Measurements from ENCODE around the gene TRIM45.
A peak's percentile ranks its signal among the peaks of the same experiment; 100 is the strongest.
"Not testable (repeated sequence)": the region's sequence is repeated elsewhere in the genome, so short reads cannot be mapped to it uniquely, and the experiment has no call there.

The TRIM45 gene

GRCh38 chr1:117121589-117122329 lies at the start of gene TRIM45:
TSS of gene TRIM45 (minus strand) at chr1:117121749. CDS start at chr1:117121201, 548 bp downstream.
- DNase-seq (ENCODE audit: low read depth in 2 of 2): peak; percentile 60 to 82

DNA sequence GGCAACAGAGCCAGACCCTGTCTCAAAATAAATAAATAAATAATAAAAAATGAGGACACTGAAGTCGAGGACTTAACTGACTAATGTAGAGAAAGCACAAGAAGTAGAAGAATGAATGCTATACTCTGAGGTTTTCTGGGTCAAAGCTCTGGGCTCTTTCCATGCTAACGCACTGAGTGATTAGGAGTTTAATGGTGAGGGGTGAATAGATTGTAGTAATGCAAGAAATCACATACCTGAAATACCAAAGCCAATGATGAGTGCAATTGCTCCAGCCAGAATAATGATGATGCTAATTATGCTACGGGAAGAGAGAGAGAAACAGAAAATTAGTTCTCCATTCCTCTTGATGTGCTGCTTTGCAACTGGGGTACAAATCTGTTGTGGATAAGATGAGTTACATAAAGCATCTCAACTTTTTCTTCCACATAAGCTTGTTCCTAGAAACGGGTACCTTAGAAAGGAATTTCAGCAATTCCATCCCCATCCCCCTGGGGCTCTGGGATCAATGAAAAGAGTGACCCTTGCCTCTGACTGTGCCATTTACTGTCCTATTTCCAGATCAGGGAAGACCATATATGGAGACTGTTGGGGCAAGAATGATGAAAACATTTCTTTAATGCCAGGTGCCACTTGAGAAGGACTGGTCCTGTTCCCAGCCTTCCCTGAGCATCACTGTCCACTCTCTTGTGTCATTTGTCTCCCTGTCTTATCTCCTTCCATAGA lies 48.5 kb upstream of the TRIM45 start:
- no peak for DNase-seq (ENCODE audit: low read depth in 2 of 2)

DNA sequence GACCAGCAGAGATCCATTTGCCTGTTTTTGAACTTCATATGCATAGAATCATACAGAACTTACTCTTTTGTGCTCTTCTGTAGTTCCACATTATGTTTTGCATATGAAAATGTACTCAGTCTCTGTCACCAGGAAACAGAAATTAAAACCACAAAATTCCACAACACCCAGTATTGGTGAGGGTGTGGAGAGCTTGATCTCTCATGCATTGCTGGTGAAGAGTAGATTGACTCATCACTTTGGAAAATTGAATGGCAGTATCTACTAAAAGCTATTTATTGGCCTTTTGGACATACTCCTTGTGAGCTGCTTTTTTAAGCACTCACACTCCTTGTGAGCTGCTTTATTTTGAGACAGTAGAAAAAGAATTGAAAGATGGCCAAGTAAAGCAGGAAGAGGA lies 45.9 kb upstream of the TRIM45 start:
- DNase-seq (ENCODE audit: low read depth in 2 of 2): no peak

DNA sequence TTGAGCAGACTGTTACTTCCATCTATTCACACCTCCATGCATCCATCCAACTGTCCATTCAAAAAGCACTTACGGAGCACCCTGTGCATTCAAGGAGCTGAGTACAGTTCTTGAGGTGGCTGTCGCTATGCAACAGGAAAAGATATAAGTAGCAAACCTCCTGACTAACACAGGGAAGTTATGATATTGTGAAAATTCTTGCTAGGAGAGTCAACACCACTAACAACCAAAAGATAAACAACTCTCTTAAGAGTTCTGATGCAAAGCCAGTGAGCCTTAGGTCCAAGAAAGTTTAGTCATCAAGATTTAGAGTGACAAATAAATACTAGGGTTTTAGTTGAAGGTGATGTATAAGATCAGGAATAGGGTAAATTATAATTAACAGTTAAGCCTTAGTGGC lies 44.5 kb upstream of the TRIM45 start:
- no peak for DNase-seq (ENCODE audit: low read depth in 2 of 2)

DNA sequence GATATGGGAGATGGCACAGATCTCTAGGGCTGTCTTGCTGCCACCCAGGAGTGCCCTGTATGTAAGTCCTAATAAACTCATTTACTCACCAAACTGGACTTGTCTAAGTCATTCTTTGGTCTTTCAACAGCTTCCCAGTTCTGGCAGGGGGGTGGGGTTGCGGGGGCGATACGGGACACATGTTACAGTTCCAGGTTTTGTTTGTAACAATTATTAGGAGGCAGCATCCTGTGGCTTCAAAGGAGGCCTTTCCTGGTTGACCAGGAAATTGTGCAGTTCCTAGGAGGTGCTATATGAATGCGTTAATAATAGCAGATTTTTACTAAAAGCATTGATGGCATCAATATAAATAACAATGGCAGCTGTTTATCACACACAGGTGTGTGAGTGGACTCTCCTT lies 42.7 kb upstream of the TRIM45 start:
- DNase-seq (ENCODE audit: low read depth in 2 of 2): no peak

DNA sequence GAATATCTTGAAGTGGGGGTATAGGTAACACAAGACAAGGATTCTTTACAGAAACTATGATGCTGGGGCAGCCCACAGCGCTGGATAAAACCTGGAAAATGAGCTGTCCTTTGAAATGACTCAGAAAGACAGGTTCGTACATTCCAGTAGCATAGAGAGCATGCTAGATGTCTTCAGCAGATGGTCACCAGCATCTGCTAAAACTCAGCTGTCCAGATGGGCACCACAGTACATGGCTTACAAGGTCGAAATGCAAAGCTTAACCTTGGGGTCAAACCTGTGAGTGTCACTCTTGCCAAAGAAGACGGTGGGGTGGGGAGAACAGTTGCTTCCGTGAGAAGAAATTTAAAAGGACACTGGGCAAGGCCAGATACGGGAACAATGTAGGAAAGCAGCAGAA lies 41.3 kb upstream of the TRIM45 start:
- DNase-seq (ENCODE audit: low read depth in 2 of 2): no peak

GRCh38 chr1:117161887-117162286 lies 40.3 kb upstream of the TRIM45 start:
- DNase-seq (ENCODE audit: low read depth in 2 of 2): no peak

GRCh38 chr1:117151305-117151704 lies 29.8 kb upstream of the TRIM45 start:
- DNase-seq (ENCODE audit: low read depth in 2 of 2): not testable (repeated sequence)

GRCh38 chr1:117150316-117150715 lies 28.8 kb upstream of the TRIM45 start:
- no peak for DNase-seq (ENCODE audit: low read depth in 2 of 2)

DNA sequence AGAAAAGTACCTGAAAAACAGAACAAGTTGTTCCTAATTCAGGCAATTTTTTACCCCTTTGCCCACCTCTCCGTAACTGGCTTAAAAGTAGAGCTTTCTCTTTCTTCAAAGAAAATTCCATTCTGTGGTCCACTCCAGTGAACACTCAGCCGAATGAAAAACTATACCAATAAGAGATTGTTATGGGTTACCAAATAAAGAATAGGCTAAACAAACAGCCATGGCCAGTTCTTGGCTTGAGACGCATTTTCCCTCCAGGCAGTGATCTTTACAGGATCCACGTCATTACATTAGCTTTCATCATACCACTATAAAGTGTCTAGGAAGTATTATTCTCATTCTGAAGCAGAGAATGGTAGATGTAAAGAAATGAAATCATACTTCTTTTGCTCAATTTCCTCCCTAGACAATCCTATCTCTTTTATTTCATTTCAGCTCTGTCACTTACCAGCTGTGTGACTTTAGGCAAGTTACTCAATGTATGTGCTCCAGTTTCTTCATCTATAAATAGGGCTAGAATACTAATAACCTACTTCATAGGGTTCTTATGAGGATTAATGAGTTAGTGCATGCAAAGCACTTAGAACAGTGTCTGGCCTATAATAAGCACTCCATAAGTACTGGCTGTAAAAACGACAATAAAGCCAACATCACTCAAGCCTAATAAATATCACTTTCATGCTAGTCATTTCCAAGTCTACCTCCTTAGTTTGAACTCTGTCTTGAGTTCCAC lies 26.5 kb upstream of the TRIM45 start:
- no peak for DNase-seq (ENCODE audit: low read depth in 2 of 2)

GRCh38 chr1:117147341-117147831 lies 25.8 kb upstream of the TRIM45 start:
- no peak for DNase-seq (ENCODE audit: low read depth in 2 of 2)

GRCh38 chr1:117146575-117147340 lies 25.2 kb upstream of the TRIM45 start:
- DNase-seq (ENCODE audit: low read depth in 2 of 2): no peak

GRCh38 chr1:117146072-117146471 lies 24.5 kb upstream of the TRIM45 start:
- no peak for DNase-seq (ENCODE audit: low read depth in 2 of 2)

GRCh38 chr1:117143871-117144270 lies 22.3 kb upstream of the TRIM45 start:
- DNase-seq (ENCODE audit: low read depth in 2 of 2): no peak

- no peak for DNase-seq (ENCODE audit: low read depth in 2 of 2)
These were observed 21.6 kb upstream of the TRIM45 start for GRCh38 chr1:117143172-117143571.

GRCh38 chr1:117142200-117142599 lies 20.7 kb upstream of the TRIM45 start:
- no peak for DNase-seq (ENCODE audit: low read depth in 2 of 2)

DNA sequence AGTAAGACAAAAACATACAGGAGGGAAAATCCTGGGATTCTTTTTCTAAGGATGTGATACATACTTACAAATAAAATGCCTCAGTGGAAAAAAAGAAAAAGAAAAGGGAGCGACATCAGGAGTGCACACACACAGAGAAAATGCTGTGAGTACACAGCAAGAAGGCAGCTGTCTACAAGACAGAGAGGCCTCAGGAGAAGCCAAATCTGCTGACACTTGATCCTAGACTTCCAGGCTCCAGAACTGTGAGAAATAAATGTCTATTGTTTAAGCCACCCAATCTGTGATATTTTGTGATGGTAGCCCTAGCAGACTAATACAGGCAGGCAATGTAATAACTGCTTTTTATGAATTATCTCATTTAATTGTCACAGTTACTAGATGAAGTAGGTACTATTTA lies 17.0 kb upstream of the TRIM45 start:
- DNase-seq (ENCODE audit: low read depth in 2 of 2): no peak

DNA sequence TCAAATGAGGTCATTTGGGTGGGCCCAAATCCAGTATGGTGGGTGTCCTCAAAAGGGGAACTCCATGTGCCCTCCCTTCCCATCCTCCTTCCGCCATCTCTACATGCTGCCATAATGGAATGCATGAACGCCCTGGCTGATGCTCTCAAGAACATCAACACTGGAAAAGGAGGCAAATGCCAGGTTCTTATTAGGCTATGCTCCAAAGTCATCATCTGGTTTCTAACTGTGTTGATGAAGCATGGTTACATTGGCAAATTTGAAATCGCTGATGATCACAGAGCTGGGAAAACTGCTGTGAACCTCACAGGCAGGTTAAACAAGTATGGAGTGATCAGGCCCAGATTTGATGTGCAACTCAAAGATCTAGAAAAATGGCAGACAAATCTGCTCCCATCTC lies 16.6 kb upstream of the TRIM45 start:
- no peak for DNase-seq (ENCODE audit: low read depth in 2 of 2)

GRCh38 chr1:117137281-117137855 lies 15.8 kb upstream of the TRIM45 start:
- no peak for DNase-seq (ENCODE audit: low read depth in 2 of 2)

- DNase-seq (ENCODE audit: low read depth in 2 of 2): no peak
These were observed 15.2 kb upstream of the TRIM45 start for GRCh38 chr1:117136749-117137148.

- no peak for DNase-seq (ENCODE audit: low read depth in 2 of 2)
These were observed 13.8 kb upstream of the TRIM45 start for GRCh38 chr1:117135329-117135728.
